ENCODE measurements around the gene ZNF774.

The ZNF774 gene

GRCh38 chr15:90382320-90382719 lies 30.2 kb downstream of the ZNF774 start:
- intact Hi-C loops (cut with DNase I) = no loop called here

GRCh38 chr15:90386221-90386620 lies 34.1 kb downstream of the ZNF774 start:
- intact Hi-C loops (cut with DNase I) = no loop called here
- no peak for DNase-seq

More at GRCh38 chr15:90382320-90382719, 30.2 kb downstream of the ZNF774 start:
- no peak for DNase-seq

- intact Hi-C loops (cut with DNase I) = no loop called here
- peak; percentile 86 to 98 (median 95) for DNase-seq
Observed at GRCh38 chr15:90387534-90388461, 35.7 kb downstream of the ZNF774 start, which contains the start of gene IQGAP1. Gene IQGAP1, plus strand, starts transcription at chr15:90388242. Its CDS starts 100 bp downstream, at chr15:90388342.

GRCh38 chr15:90388462-90389380 lies 36.6 kb downstream of the ZNF774 start:
- peak in 39 of 42 donors; percentile 9 to 68 (median 43) for DNase-seq
- intact Hi-C loops (cut with DNase I) = no loop called here

- no peak for DNase-seq
- intact Hi-C loops (cut with DNase I) = no loop called here
Observed at GRCh38 chr15:90389513-90389912, 37.4 kb downstream of the ZNF774 start.

- intact Hi-C loops (cut with DNase I) = no loop called here
- DNase-seq = no peak
Observed at GRCh38 chr15:90393040-90393439, 41.0 kb downstream of the ZNF774 start.

- intact Hi-C loops (cut with DNase I) = no loop called here
- DNase-seq = no peak
Observed at GRCh38 chr15:90394074-90394473, 42.0 kb downstream of the ZNF774 start.

GRCh38 chr15:90394748-90395442 lies 42.8 kb downstream of the ZNF774 start:
- intact Hi-C loops (cut with DNase I) = no loop called here

GRCh38 chr15:90396321-90396720 lies 44.2 kb downstream of the ZNF774 start:
- intact Hi-C loops (cut with DNase I) = no loop called here
- no peak for DNase-seq

More at GRCh38 chr15:90394748-90395442, 42.8 kb downstream of the ZNF774 start:
- no peak for DNase-seq

- intact Hi-C loops (cut with DNase I) = no loop called here
- DNase-seq = no peak
Observed at GRCh38 chr15:90400005-90400758, 48.1 kb downstream of the ZNF774 start.

GRCh38 chr15:90400759-90401314 lies 48.8 kb downstream of the ZNF774 start:
- intact Hi-C loops (cut with DNase I) = no loop called here

GRCh38 chr15:90401495-90401894 lies 49.4 kb downstream of the ZNF774 start:
- DNase-seq = no peak
- intact Hi-C loops (cut with DNase I) = no loop called here

More at GRCh38 chr15:90400759-90401314, 48.8 kb downstream of the ZNF774 start:
- peak in 3 of 42 donors; percentile 18 to 53 (median 35) for DNase-seq

GRCh38 chr15:90402223-90402622 lies 50.1 kb downstream of the ZNF774 start:
- intact Hi-C loops (cut with DNase I) = no loop called here
- DNase-seq = peak in 1 of 42 donors; percentile 15

GRCh38 chr15:90402767-90403166 lies 50.7 kb downstream of the ZNF774 start:
- no peak for DNase-seq
- intact Hi-C loops (cut with DNase I) = no loop called here

GRCh38 chr15:90405055-90405607 lies 53.0 kb downstream of the ZNF774 start:
- intact Hi-C loops (cut with DNase I) = no loop called here

GRCh38 chr15:90407336-90407735 lies 55.3 kb downstream of the ZNF774 start:
- no peak for DNase-seq
- intact Hi-C loops (cut with DNase I) = no loop called here

More at GRCh38 chr15:90405055-90405607, 53.0 kb downstream of the ZNF774 start:
- no peak for DNase-seq

- intact Hi-C loops (cut with DNase I) = no loop called here
- DNase-seq = no peak
Observed at GRCh38 chr15:90407871-90408317, 55.8 kb downstream of the ZNF774 start.

Data from head of caudate nucleus (tissue), 42 donors.